Peyer's patch (tissue), 4 donors: ENCODE data around the gene CBLB.

Experiments used
- POLR2A ChIP-seq, 2 donors: fragments of 450-650 bp; IDR thresholded peaks; one replicate each; pipeline ENCODE4 v1.5.1; 2017; ENCODE audit warnings: antibody characterized with exemption in 2 of 2, mild to moderate bottlenecking in 2 of 2, moderate library complexity in 2 of 2
- TF ChIP-seq, protein P1 (sequence below), 6 experiments: fragments of 450-650 bp in 4 of 6; fragments of 200-600 bp in 2 of 6; sonication (generic) in 1 of 6; IDR thresholded peaks; one replicate each; pipeline ENCODE4 v1.5.1; 2017 to 2019; ENCODE audit warnings: antibody characterized with exemption in 6 of 6, mild to moderate bottlenecking in 3 of 6, moderate library complexity in 1 of 6

DNA sequence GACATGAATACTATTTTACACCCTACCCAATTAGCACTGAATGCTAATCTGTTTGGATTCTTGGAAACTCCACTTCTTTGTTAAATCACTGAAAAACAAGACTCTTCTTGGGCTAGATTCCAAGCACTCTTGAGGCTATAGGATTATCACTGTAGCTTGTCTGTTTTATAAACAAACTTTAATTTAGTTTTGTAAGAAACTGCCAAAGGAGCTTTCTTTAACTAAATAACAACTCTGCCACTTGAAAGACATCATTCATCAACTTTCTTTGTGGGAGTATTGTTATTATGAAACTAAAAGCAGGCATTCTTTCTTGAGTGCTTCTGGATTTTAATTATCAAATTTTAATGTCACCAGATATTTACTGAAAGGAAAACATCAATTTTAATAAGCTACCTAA is 24.1 kb downstream of the CBLB start:
- TF ChIP-seq, protein P1, sequence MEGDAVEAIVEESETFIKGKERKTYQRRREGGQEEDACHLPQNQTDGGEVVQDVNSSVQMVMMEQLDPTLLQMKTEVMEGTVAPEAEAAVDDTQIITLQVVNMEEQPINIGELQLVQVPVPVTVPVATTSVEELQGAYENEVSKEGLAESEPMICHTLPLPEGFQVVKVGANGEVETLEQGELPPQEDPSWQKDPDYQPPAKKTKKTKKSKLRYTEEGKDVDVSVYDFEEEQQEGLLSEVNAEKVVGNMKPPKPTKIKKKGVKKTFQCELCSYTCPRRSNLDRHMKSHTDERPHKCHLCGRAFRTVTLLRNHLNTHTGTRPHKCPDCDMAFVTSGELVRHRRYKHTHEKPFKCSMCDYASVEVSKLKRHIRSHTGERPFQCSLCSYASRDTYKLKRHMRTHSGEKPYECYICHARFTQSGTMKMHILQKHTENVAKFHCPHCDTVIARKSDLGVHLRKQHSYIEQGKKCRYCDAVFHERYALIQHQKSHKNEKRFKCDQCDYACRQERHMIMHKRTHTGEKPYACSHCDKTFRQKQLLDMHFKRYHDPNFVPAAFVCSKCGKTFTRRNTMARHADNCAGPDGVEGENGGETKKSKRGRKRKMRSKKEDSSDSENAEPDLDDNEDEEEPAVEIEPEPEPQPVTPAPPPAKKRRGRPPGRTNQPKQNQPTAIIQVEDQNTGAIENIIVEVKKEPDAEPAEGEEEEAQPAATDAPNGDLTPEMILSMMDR (IDR thresholded peaks at IDR 0.05): no peak
- TF ChIP-seq POLR2A (IDR thresholded peaks at IDR 0.05): no peak
